Body of pancreas (tissue), 4 donors: ENCODE data around the gene DCAF12.

Experiments
- POLR2A ChIP-seq, 3 donors: fragments of 450-650 bp; IDR thresholded peaks; one replicate each; pipeline ENCODE4 v1.6.1; 2016; ENCODE audit warnings: antibody characterized with exemption in 3 of 3, mild to moderate bottlenecking in 2 of 3
- TF ChIP-seq, protein P1 (sequence below), 7 experiments: fragments of 450-650 bp in 4 of 7; fragments of 200-600 bp in 3 of 7; sonication (generic) in 3 of 7; IDR thresholded peaks; one replicate each; pipeline ENCODE4 v1.5.1; 2016 to 2019; ENCODE audit warnings: antibody characterized with exemption in 7 of 7

DNA sequence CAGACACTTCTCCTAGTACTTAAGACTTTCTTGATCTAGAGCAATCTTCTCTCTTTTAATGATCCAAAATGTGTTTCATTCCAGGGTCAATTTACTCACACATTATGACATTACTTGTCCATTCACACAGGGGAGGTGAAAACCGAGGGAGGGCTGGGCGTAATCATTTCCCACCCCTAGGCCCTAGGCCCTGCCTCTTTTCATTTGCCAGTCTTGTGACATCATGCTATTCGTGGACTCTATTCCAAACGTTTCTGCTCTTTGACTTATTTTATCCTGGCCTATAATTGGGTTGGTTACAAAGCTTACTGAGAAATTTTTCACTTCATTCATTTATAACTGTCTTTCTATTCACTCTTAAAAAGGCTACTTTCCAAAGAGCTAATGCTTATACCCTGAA is 2.4 kb downstream of the DCAF12 start:
- TF ChIP-seq, protein P1, sequence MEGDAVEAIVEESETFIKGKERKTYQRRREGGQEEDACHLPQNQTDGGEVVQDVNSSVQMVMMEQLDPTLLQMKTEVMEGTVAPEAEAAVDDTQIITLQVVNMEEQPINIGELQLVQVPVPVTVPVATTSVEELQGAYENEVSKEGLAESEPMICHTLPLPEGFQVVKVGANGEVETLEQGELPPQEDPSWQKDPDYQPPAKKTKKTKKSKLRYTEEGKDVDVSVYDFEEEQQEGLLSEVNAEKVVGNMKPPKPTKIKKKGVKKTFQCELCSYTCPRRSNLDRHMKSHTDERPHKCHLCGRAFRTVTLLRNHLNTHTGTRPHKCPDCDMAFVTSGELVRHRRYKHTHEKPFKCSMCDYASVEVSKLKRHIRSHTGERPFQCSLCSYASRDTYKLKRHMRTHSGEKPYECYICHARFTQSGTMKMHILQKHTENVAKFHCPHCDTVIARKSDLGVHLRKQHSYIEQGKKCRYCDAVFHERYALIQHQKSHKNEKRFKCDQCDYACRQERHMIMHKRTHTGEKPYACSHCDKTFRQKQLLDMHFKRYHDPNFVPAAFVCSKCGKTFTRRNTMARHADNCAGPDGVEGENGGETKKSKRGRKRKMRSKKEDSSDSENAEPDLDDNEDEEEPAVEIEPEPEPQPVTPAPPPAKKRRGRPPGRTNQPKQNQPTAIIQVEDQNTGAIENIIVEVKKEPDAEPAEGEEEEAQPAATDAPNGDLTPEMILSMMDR (IDR thresholded peaks at IDR 0.05) = no peak
- no peak for TF ChIP-seq POLR2A (IDR thresholded peaks at IDR 0.05)
